ENCODE data around the gene AFF2.
A peak's percentile ranks its signal among the peaks of the same experiment; 100 is the strongest.

The AFF2 gene

DNA sequence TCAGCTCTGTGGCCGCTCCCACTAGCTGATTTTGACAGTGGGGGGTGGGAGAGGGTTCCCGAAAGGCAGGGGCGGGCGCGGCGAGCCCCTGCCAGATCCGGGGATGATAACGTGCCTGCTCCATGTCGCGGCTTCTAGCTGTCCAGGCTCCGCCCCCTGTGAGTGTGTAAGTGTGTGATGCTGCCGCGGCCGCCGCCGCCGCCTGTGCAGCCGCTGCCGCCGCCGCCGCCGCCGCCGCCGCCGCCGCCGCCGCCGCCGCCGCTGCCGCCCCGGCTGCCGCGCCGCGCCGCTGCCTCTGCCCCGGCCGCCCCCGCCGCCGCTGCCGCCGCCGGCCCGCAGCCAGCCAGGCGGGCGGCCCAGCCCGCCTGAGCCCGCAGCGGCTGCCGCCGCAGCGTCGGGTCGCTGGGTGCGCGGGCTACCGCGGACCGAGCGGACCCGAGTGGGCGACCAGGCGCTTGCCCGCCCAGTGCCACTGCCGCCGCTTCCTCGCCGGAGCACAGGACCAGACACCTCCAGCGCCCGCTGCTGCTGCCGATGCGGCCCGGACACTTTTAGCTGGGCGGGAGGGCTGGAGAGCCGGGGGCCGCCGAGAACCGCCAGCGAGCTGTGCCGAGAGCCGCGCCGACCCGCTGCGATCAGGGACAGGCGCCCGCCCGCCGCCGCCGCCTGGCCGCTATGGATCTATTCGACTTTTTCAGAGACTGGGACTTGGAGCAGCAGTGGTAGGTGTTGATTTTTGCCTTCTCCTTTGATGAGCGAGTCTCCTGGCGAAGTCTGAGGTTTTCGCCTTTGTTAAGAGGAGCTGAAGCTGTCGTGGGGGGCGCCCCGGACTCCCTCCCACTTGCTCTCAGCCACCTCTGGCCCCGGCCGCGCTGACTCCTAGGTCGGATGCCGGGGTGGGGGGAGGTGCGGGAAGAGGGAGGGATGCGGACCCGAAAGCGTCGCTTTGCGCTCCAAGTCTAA, at the start of gene AFF2:
Gene AFF2 (plus strand): TSS at position 195 of the 963 bp plus-strand sequence. CDS start 481 bp downstream, at position 676.
- peak; percentile 33 for DNase-seq

- DNase-seq, result no peak
These were observed 43.1 kb upstream of the AFF2 start for GRCh38 chrX:148457279-148457678.

DNA sequence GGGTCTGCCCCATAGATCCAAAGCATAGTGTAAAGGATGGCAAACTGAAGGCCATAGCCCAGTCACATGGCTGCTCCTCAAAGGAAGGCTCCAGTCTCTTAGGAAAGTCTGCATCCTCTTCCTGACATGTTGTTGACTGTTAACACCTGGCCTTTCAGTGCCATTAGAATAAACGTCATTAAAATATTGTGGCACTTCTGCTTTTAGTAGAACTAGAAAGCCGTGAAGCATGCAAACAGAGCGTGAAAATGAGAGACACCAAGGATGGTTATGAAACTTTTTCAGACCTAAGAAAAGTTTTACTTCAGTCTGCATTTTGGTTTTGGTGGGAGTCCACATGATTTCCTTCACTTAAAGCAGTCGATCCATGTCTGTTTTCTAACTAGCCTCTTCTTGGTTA, 41.1 kb upstream of the AFF2 start:
- DNase-seq, result no peak

- no peak for DNase-seq
These were observed 34.1 kb upstream of the AFF2 start for GRCh38 chrX:148466292-148466691.

DNA sequence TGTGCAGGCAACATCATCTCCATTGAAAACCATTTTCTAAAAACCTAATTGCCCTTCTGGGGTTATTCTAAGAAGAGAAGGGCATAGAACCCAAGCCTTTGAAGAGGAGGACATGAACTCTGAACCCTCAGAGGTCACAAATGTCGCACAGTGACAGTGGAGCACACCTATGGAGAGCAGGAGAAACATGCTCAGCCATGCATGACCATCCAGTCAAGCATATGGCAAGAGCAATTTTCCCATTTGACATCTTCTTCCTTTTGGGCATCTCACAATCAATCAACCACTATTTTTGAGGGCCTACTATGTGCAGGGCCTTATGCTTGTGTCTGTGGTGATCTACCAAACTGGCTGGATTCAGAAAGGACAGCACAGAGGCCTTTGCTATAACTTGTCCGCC, 30.1 kb upstream of the AFF2 start:
- DNase-seq, result no peak

DNA sequence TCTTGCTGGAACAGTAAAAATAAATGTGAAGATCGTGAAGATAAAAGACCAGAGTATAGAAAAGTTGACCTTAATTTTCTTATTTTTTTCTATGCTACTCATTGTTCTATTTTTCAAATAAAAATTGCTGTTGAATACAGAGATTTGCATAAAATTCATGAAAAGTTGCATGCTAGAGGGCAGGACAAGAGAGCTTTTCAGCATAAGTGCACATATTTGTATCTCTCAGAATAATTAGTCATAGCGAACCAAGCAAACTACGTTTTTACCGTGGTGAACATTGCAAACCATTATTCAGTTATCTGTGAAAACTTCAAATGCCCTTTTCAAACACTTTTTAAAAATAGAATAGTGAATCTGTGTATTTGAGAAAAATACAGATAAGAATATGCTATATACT, 26.4 kb upstream of the AFF2 start:
- no peak for DNase-seq

DNA sequence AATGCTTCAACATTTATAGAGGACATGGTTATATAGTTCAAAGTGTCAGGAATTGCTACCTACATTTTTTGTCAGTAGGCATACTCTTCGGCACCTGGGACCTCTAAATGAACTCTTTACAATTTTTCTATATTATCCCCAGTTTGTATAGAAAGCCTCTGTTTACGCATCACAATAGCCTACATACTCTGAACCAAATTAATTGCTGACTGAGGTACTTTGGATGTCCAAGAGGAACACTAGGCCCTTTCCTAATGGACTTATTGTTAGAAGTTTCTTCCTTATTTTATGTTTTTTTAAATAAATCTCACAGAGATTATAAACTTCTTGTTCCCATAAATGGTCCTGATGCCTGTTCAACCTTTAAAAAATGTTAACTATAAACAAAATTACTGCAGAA, 8.4 kb upstream of the AFF2 start:
- DNase-seq, result no peak

GRCh38 chrX:148495176-148495575, 5.2 kb upstream of the AFF2 start:
- no peak for DNase-seq

GRCh38 chrX:148498067-148498466, 2.4 kb upstream of the AFF2 start:
- DNase-seq, result no peak

DNA sequence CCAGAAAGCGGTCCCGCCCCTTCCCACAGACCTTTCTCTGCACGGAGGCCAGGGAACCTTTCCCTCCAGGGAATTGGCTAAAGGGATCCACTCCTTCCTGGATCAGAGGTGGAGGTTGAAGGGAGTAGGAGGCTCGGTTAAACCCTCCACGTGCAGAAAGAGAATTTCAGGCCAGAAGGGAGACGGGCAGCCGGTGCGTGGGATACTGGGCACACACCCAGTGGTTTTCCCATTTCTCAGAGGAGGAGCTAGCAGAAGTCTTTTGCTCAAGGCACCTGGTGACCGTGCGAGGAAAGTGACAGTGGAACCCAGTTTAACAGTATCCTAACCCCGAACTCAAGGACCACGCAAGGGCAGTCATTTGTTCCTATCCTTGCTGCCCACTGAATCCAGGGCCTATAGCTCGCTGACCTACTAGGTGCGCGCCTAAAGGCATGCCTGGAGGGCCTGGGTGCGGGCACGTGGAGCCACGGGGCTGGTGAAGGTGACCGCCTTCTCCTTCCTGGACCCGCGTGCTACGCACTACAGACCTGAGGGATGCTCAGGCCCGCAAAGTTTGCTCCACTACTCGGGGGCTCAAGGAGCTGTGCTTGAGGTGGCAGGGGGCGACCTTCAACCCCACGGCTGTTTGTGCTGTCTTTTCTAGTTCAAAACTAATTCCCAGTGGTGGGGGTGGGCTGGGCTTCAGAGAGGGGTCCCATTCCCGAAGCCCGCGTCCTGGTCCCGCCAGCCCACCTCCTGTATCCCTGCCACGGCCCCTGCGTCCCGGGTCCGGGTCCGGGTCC, 587 bp upstream of the AFF2 start:
- no peak for DNase-seq

- DNase-seq, result no peak
These were observed 1.1 kb downstream of the AFF2 start for GRCh38 chrX:148501386-148502066.

DNA sequence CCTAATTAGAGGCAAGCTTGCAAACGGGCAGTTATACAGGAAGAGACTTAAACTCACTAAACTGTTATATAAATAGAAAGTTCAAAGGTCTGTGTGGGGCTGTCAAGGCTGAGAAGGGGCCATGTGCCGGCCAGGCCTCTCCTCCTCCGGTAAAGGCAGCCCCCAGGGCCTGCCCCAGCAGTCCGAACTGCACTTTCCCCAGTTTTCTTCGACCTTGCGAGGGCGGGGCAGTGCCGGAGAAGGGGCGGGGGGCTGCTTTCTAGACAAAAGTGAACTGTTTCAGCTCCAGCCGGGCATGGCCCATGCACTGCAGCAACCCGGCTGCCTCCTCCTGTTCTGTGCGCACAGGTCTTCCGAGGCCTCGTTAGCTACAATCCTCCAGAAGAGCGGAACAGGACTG, 4.1 kb downstream of the AFF2 start:
- DNase-seq, result no peak

DNA sequence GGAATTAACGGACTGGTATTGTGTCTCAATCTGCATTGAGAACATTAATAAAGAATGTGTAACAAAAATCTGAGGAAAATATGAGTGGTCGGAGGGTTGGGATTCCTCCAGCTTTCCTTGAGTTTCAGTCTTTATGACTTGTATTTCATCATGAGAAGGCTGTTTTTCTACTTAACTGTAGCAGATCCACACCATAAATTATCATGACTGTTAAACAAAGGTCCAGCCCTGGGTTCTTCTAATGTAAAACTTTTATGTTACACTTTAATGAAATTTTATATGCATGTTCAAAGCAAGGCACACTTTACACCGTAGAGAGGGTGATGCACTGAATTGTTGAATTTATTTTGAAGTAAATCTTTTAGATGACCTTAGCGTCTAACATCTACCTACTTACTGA, 7.0 kb downstream of the AFF2 start:
- DNase-seq, result no peak

DNA sequence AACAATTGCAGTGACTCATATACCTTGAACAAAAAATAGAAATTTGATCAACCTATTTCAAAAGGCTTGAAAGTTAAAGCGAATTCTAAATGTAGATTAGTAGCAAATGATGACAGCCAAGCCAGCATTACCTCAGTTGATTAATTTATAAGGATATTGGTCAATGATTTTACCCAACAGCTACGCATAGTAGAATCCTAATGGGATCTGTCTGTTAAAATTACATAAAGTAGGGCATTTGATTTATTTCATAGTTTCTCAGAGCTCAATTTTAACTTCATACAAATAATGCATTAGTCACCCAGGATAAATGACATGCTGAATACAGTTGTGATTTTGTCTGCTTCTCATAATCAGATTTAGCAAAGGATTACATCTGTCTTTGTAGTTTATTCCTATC, 12.0 kb downstream of the AFF2 start:
- no peak for DNase-seq

GRCh38 chrX:148513661-148514060, 13.2 kb downstream of the AFF2 start:
- no peak for DNase-seq

DNA sequence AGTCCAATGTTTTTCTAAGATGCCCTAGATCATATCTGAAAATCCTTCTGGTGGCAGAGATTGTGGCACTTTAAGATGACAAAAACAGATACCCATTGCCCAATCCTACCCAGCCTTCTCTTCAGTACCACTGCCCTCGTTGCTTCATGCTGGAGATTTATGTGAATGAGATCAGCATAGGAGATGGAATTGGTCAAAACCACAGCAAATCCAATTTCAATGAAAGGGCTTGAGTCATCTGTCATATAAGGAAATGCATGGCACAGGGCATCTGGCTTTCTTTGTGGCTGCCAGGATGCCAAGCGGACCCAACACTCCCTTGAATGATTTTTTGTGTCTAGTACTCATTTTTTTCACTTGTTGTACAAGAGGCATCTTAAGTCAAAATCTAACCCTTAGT, 16.8 kb downstream of the AFF2 start:
- DNase-seq, result no peak

- no peak for DNase-seq
These were observed 21.6 kb downstream of the AFF2 start for GRCh38 chrX:148522006-148522405.

DNA sequence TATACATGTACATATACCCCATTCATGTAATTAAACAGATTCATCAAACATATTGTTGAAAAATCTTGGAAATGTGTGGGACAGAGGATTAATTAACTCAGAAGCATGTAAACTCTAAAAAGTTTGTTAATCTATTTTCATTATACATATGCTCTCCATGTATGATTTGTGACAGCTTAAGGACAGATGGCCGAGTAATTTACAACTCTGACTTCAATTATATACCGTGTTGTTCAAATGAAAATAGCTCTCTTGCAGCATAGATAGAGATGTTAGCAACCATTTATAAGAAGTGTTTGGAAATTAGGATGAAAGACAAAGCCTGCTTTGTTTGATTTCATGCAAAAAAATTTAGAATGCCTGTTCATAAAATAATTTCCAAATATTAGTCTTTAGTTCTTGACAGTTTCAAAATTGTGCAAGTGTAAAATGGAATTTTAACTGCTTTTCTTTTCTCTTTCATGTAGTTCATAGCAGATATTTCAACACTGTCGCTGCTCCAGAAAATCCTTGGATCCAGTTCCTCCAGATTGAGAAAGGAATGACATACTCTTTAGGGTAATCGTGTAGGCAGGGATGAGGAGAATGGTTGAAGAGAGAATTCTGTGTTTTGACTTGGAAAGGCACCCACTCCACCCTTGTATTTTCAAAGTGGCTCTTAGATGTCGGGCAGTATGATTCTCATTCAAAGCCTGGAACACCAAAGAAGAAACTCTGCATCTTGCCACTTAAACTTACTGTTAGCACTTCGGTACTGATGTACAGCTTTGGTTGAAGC, 23.1 kb downstream of the AFF2 start:
- no peak for DNase-seq

DNA sequence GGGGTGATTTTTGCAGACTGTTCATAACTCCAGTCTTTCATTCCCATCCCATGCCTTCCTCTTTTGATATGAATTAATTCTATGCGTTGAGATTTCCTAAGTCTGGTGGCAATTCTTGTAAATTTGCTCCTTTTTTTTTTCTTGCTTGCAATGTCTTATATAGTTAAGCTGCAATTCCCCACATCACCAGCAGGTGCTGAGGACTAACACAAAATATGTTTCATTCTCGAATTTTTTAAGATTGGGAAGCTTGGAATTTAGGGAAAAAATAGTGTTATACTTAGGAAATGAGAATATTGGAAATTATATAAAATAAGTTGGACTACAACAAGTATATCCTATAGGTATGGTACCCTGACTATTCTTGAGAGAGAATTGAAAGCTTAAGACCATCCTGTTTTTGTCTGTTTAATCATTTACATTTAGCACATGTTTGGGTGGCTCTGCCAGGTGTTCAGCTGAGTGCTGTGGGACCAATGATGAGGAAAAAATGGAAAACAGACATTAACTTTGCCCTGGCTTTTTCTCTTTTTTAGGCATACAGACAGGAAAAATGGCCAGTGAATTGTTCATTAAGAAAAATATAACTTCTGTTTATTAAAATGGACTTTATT, 30.2 kb downstream of the AFF2 start:
- DNase-seq, result no peak

DNA sequence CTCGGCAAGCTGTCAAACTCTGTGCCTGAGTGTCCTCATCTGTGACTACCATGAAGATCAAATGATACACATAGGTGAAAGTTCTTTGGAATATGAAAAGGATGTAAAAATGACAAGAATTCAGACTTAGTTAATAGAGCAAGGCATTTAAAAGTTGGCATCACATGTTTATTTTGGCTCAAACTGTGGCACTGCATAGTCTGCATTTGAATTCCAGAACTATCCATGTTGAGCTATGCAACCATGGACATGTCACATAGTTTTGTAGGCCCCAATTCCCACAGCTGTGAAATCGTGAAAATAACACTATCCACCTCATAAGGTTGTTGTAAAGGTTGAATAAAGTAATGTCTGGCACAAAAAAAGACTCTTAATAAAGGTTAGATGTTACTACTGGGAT, 33.9 kb downstream of the AFF2 start:
- DNase-seq, result no peak

DNA sequence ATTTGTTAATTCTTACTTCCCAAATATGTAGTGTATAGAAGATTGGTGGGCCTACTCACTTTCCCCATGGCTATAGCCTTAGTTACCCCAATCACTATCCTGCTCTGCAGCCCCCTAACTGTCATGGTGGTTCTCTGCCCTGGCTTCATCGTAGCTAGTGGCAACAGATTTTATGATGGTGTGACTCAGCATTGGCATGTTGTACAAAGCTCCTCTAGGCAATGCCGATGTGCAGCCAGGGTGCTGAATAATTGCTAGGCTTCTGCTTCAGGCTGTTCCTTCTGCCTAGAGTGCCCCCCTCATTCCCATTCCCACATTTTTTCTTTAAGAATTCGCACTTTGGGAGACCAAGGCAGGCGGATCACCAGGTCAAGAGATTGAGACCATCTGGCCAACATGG, 35.2 kb downstream of the AFF2 start:
- DNase-seq, result no peak

- no peak for DNase-seq
These were observed 36.5 kb downstream of the AFF2 start for GRCh38 chrX:148536961-148537360.

All from activated T-cell treated with anti-CD3 and anti-CD28 coated beads for 4 hours (primary cell).